Measurements from ENCODE around the gene CRIP3. TPM values are rescaled to one million over a fixed set of nuclear protein-coding genes. Genes with fewer than 3 reads are reported as not detected.

Gene CRIP3
- total and polyA plus RNA-seq, 2 of the 13 experiments (the other 11 are each of a cell fraction or from before 2014, with no cell fraction given) = 6.3 to 9.3 TPM

- TF ChIP-seq ZNF282 (IDR thresholded peaks at IDR 0.05; ENCODE audit: partially characterized antibody) = no peak
- no peak for TF ChIP-seq RBM22 (optimal IDR thresholded peaks at IDR 0.05; ENCODE audit: low read length)
- peak; percentile 98 for TF ChIP-seq POGZ (CRISPR knock-in tag; IDR thresholded peaks at IDR 0.05)
- no peak for TF ChIP-seq ZNF34 (CRISPR knock-in tag; IDR thresholded peaks at IDR 0.05; ENCODE audit: borderline replicate concordance)
- no peak for TF ChIP-seq MAFG (CRISPR knock-in tag; IDR thresholded peaks at IDR 0.05)
- no peak for TF ChIP-seq ZNF737 (CRISPR knock-in tag; IDR thresholded peaks at IDR 0.05; ENCODE audit: borderline replicate concordance)
- no peak for TF ChIP-seq ZNF773 (CRISPR knock-in tag; IDR thresholded peaks at IDR 0.05; ENCODE audit: borderline replicate concordance)
- peak; percentile 100 for TF ChIP-seq SMAD1 (CRISPR knock-in tag; IDR thresholded peaks at IDR 0.05; ENCODE audit: borderline replicate concordance, low read depth)
- TF ChIP-seq NFKBIZ (CRISPR knock-in tag; IDR thresholded peaks at IDR 0.05) = peak; percentile 100
- peak; percentile 96 for TF ChIP-seq ZNF232 (CRISPR knock-in tag; IDR thresholded peaks at IDR 0.05; ENCODE audit: borderline replicate concordance)
- peak; percentile 98 for TF ChIP-seq ZNF552 (CRISPR knock-in tag; IDR thresholded peaks at IDR 0.05; ENCODE audit: borderline replicate concordance)
- TF ChIP-seq ZNF746 (CRISPR knock-in tag; IDR thresholded peaks at IDR 0.05) = peak; percentile 100
- 0 out of 2 replicates have a peak, but pooled peaks have one; percentile 52 for TF ChIP-seq SMAD9 (CRISPR knock-in tag; IDR thresholded peaks at IDR 0.05)
- peak; percentile 80 for TF ChIP-seq ZNF24 (IDR thresholded peaks at IDR 0.05)
- no peak for TF ChIP-seq SCMH1 (CRISPR knock-in tag; IDR thresholded peaks at IDR 0.05; ENCODE audit: borderline replicate concordance)
- peak; percentile 97 for TF ChIP-seq KDM2A (CRISPR knock-in tag; IDR thresholded peaks at IDR 0.05; ENCODE audit: borderline replicate concordance, low read depth)
- TF ChIP-seq, protein P1, sequence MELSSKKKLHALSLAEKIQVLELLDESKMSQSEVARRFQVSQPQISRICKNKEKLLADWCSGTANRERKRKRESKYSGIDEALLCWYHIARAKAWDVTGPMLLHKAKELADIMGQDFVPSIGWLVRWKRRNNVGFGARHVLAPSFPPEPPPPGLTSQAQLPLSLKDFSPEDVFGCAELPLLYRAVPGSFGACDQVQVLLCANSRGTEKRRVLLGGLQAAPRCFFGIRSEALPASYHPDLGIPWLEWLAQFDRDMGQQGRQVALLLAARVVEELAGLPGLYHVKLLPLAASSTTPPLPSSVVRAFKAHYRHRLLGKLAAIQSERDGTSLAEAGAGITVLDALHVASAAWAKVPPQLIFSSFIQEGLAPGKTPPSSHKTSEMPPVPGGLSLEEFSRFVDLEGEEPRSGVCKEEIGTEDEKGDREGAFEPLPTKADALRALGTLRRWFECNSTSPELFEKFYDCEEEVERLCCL (CRISPR knock-in tag; IDR thresholded peaks at IDR 0.05; ENCODE audit: borderline replicate concordance) = peak; percentile 96
- TF ChIP-seq, protein P2, sequence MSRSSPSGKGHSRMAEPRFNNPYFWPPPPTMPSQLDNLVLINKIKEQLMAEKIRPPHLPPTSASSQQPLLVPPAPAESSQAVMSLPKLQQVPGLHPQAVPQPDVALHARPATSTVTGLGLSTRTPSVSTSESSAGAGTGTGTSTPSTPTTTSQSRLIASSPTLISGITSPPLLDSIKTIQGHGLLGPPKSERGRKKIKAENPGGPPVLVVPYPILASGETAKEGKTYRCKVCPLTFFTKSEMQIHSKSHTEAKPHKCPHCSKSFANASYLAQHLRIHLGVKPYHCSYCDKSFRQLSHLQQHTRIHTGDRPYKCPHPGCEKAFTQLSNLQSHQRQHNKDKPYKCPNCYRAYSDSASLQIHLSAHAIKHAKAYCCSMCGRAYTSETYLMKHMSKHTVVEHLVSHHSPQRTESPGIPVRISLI (CRISPR knock-in tag; IDR thresholded peaks at IDR 0.05; ENCODE audit: borderline replicate concordance) = peak; percentile 92
- TF ChIP-seq DNMT1 (CRISPR knock-in tag; IDR thresholded peaks at IDR 0.05) = no peak; the same call in none of the 2 replicates
- TF ChIP-seq ZNF280B (CRISPR knock-in tag; IDR thresholded peaks at IDR 0.05; ENCODE audit: borderline replicate concordance) = peak; percentile 98
- peak; percentile 98; the same call in 1 of the 2 replicates for TF ChIP-seq SMYD3 (CRISPR knock-in tag; IDR thresholded peaks at IDR 0.05)
- TF ChIP-seq HOXA9 (CRISPR knock-in tag; IDR thresholded peaks at IDR 0.05; ENCODE audit: borderline replicate concordance) = peak; percentile 95
- TF ChIP-seq ESRRA (CRISPR knock-in tag; IDR thresholded peaks at IDR 0.05; ENCODE audit: low read depth) = peak; percentile 100
- peak; percentile 91 for TF ChIP-seq MIER2 (CRISPR knock-in tag; IDR thresholded peaks at IDR 0.05)
- TF ChIP-seq ZBTB38 (CRISPR knock-in tag; IDR thresholded peaks at IDR 0.05) = peak; percentile 99
- TF ChIP-seq ARNTL (CRISPR knock-in tag; IDR thresholded peaks at IDR 0.05) = peak; percentile 100
- TF ChIP-seq YY1 (IDR thresholded peaks at IDR 0.05; ENCODE audit: insufficient read depth, insufficient replicate concordance, low read depth, low read length) = peak; percentile 79
- TF ChIP-seq NFRKB (IDR thresholded peaks at IDR 0.05) = no peak
Observed at GRCh38 chr6:43267619-43268354, 40.8 kb downstream of the CRIP3 start (continued).
